HG03442 (cell line): ENCODE measurements around the gene LPIN2.
"Not testable (repeated sequence)": the region's sequence is repeated elsewhere in the genome, so short reads cannot be mapped to it uniquely, and the experiment has no call there.

Source experiments
- ATAC-seq: cut with Tn5 transposase; IDR thresholded peaks from one replicate; pipeline ENCODE4 v1.9.1; 2021; ENCODE audit warnings: mild to moderate bottlenecking, moderate library complexity; ENCODE audit not compliant: unreplicated experiment

The LPIN2 gene

GRCh38 chr18:3013024-3013804 lies at the start of gene LPIN2:
TSS of gene LPIN2 (minus strand) at chr18:3013144. CDS start at chr18:2960840, 52,304 bp downstream.
- ATAC-seq: peak; percentile 86

- peak; percentile 46 for ATAC-seq
Measured at GRCh38 chr18:3061581-3062312, 48.8 kb upstream of the LPIN2 start.

GRCh38 chr18:3060667-3061580 lies 48.0 kb upstream of the LPIN2 start:
- ATAC-seq: peak; percentile 38

GRCh38 chr18:3059272-3059671 lies 46.3 kb upstream of the LPIN2 start:
- ATAC-seq: no peak

GRCh38 chr18:3058328-3059191 lies 45.6 kb upstream of the LPIN2 start:
- no peak for ATAC-seq

GRCh38 chr18:3057526-3057925 lies 44.6 kb upstream of the LPIN2 start:
- ATAC-seq: no peak

- no peak for ATAC-seq
Measured at GRCh38 chr18:3056311-3056710, 43.4 kb upstream of the LPIN2 start.

GRCh38 chr18:3055816-3056215 lies 42.9 kb upstream of the LPIN2 start:
- ATAC-seq: no peak

- no peak for ATAC-seq
Measured at GRCh38 chr18:3055186-3055728, 42.3 kb upstream of the LPIN2 start.

- ATAC-seq: no peak
Measured at GRCh38 chr18:3054780-3055179, 41.8 kb upstream of the LPIN2 start.

- no peak for ATAC-seq
Measured at GRCh38 chr18:3054214-3054613, 41.3 kb upstream of the LPIN2 start.

GRCh38 chr18:3053081-3053480 lies 40.1 kb upstream of the LPIN2 start:
- no peak for ATAC-seq

GRCh38 chr18:3052411-3052758 lies 39.4 kb upstream of the LPIN2 start:
- no peak for ATAC-seq

- ATAC-seq: no peak
Measured at GRCh38 chr18:3051718-3052410, 38.9 kb upstream of the LPIN2 start.

- ATAC-seq: not testable (repeated sequence)
Measured at GRCh38 chr18:3049897-3050454, 37.0 kb upstream of the LPIN2 start.

- ATAC-seq: no peak
Measured at GRCh38 chr18:3048820-3049349, 35.9 kb upstream of the LPIN2 start.

GRCh38 chr18:3048121-3048520 lies 35.2 kb upstream of the LPIN2 start:
- no peak for ATAC-seq

GRCh38 chr18:3046216-3046808 lies 33.4 kb upstream of the LPIN2 start:
- ATAC-seq: peak; percentile 92
